ENCODE measurements around the gene PAIP2.
"Not testable (repeated sequence)": the region's sequence is repeated elsewhere in the genome, so short reads cannot be mapped to it uniquely, and the experiment has no call there.

- TF ChIP-seq POLR2AphosphoS5, CTCF, POLR2A (IDR thresholded peaks at IDR 0.05): not testable (repeated sequence)
Measured at GRCh38 chr5:139355900-139356299, 14.2 kb downstream of the PAIP2 start.
